ENCODE measurements around the gene COPZ1. TPM values are rescaled to one million over a fixed set of nuclear protein-coding genes. Genes with fewer than 3 reads are reported as not detected.

COPZ1 gene
- total and polyA plus RNA-seq, 9 of the 15 experiments (the other 6 are each of a cell fraction or from before 2014, with no cell fraction given): 137 to 487 (median 233) TPM

GRCh38 chr12:54370171-54370730 lies 45.3 kb downstream of the COPZ1 start (continued):
- TF ChIP-seq ATF4 (CRISPR knock-in tag; IDR thresholded peaks at IDR 0.05) (no peak), MAZ (CRISPR knock-in tag; conservative IDR thresholded peaks at IDR 0.05 in 1 of 2, IDR thresholded peaks at IDR 0.05 in 1 of 2) (peak; percentile 36 to 79; a peak in 2 of 4 replicates), NFE2 (IDR thresholded peaks at IDR 0.05; ENCODE audit: low read depth) (no peak), SMAD1 (IDR thresholded peaks at IDR 0.05; ENCODE audit: low read depth, low read length, partially characterized antibody) (no peak), XRCC5 (IDR thresholded peaks at IDR 0.05; ENCODE audit: low read depth, low read length) (peak; percentile 72), BHLHE40 (IDR thresholded peaks at IDR 0.05; ENCODE audit: low read length) (peak; percentile 28; the same call in 1 of the 2 replicates), ZNF408 (CRISPR knock-in tag; IDR thresholded peaks at IDR 0.05; ENCODE audit: low read depth) (no peak), NR4A1 (CRISPR knock-in tag; IDR thresholded peaks at IDR 0.05) (no peak), NR4A1 (tag; IDR thresholded peaks at IDR 0.05) (no peak), MLX (CRISPR knock-in tag; conservative IDR thresholded peaks at IDR 0.05) (no peak), MTA1 (IDR thresholded peaks at IDR 0.05; ENCODE audit: borderline replicate concordance) (peak; percentile 78; the same call in 1 of the 2 replicates), TOE1 (IDR thresholded peaks at IDR 0.05; ENCODE audit: borderline replicate concordance) (no peak), TOE1 (CRISPR knock-in tag; IDR thresholded peaks at IDR 0.05; ENCODE audit: borderline replicate concordance, low read depth) (no peak), TEAD1 (CRISPR knock-in tag; IDR thresholded peaks at IDR 0.05) (0 out of 4 replicates have a peak, but pooled peaks of 1 of the 2 experiments have one; percentile 43), PRMT5 (CRISPR knock-in tag; IDR thresholded peaks at IDR 0.05) (no peak), ATF3 (IDR thresholded peaks at IDR 0.05) (no peak), ATF3 (CRISPR knock-in tag; conservative IDR thresholded peaks at IDR 0.05) (no peak), ASH1L (IDR thresholded peaks at IDR 0.05; ENCODE audit: borderline replicate concordance, low read depth, partially characterized antibody) (no peak), PCBP1 (IDR thresholded peaks at IDR 0.05; ENCODE audit: low read depth, low read length, poor library complexity, severe bottlenecking) (peak; percentile 86), GTF2A2 (tag; IDR thresholded peaks at IDR 0.05) (no peak), KAT7 (CRISPR knock-in tag; IDR thresholded peaks at IDR 0.05; ENCODE audit: borderline replicate concordance) (peak; percentile 77; the same call in 1 of the 2 replicates), ZBTB2 (IDR thresholded peaks at IDR 0.05) (peak; percentile 86), JUN (IDR thresholded peaks at IDR 0.05; ENCODE audit: borderline replicate concordance, low read depth, low read length) (peak; percentile 38; the same call in 1 of the 2 replicates), JUN (CRISPR knock-in tag; IDR thresholded peaks at IDR 0.05; ENCODE audit: borderline replicate concordance) (no peak), TRIM24 (IDR thresholded peaks at IDR 0.05) (no peak), ZBTB8A (IDR thresholded peaks at IDR 0.05; ENCODE audit: partially characterized antibody) (no peak)
